GM19397 (cell line): ENCODE results near the gene LIN7B.
A peak's percentile ranks its signal among the peaks of the same experiment; 100 is the strongest.
"Not testable (repeated sequence)": the region's sequence is repeated elsewhere in the genome, so short reads cannot be mapped to it uniquely, and the experiment has no call there.

ENCODE experiments used
- ATAC-seq: cut with Tn5 transposase; IDR thresholded peaks from one replicate; pipeline ENCODE4 v1.9.1; 2021; ENCODE audit warnings: mild to moderate bottlenecking, moderate library complexity; ENCODE audit not compliant: unreplicated experiment

Gene LIN7B

GRCh38 chr19:49141352-49141751 lies 27.2 kb downstream of the LIN7B start:
- ATAC-seq, result no peak

GRCh38 chr19:49142866-49143335 lies 28.7 kb downstream of the LIN7B start:
- peak; percentile 74 for ATAC-seq

DNA sequence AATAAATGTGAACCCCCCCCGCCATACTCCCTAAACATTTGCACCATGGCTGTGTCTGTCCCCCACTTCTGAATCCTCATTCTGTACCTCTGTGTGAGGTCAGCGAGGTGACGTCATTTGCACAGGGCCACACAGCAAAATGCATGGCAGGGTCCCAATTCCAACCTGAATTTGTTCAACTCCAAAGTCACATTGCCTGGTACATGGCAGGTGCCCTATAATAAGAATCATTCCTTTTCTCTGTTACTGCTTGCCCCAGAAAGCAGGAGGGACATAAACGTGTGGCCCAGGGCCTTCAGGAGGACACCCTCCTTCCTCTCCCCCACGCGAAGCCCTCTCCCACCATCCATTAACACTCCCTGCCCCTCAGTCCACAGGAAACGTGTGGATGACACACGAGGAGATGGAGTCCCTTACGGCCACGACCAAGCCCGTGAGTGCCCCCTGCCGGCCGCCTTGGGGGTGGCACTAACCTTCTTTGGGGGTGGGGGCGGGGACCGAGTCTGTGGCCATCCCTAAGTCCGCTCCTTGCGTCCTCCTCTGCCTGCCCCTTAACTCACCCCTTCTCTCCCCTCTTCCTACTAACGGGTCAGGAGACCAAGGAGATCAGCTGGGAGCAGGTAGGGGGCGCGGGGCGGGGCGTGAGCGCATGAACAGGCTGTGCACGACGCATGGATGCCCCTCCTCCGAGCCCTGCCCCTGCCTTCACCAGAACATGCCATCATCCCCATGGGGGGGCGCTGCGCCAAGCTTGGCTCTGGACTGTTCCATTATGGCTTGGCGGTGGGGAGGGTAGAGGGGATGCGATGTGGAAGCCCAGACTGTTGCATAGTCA lies 31.6 kb downstream of the LIN7B start:
- ATAC-seq, result no peak

DNA sequence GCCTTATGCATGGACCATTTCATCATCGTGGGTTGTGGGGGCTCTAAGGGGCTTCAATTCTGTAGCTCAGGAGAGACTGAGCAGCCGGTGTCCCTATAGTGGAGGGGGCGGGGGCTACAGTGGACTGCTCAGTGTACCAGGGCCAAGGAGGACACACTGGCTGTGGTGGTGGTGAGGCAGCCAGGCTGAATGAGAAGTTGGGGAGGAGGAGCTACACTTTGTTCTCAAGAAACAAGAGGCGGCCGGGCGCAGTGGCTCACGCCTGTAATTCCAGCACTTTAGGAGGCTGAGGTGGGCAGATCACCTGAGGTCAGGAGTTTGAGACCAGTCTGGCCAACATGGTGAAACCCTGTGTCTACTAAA lies 32.2 kb downstream of the LIN7B start:
- ATAC-seq, result not testable (repeated sequence)

GRCh38 chr19:49148044-49148682 lies 34.0 kb downstream of the LIN7B start:
- ATAC-seq, result no peak

DNA sequence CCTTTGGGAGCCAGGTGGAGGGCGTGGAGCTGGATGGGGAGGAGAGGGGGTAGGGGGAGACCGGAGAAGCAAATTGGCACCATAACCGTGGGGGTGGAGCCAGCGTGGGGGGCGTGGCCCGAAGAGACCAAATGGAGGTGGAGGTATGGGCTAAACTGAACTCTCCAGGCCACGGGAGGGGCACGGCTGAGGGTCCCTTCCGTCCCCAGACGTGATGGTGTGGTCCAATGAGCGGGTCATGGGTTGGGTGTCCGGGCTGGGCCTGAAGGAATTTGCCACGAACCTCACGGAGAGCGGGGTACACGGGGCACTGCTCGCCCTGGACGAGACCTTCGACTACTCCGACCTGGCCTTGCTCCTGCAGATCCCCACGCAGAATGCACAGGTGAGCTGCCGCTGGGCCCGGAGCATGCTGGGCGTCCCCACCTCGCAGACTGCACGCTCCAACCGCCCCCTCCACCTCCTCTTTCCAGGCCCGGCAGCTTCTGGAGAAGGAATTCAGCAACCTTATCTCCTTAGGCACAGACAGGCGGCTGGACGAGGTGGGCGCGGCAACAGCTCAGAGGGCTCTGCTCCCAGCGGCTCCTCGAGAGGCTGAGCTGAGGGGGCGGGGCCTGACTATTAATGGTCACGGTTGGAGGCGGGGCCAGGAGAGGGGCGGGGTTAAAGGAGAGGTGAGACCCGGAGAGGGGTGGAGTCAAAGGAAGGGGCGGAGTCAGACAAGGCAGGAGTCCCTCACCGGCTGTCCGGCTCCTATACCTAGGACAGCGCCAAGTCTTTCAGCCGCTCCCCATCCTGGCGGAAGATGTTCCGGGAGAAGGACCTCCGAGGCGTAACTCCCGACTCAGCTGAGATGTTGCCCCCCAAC lies 34.8 kb downstream of the LIN7B start:
- no peak for ATAC-seq

DNA sequence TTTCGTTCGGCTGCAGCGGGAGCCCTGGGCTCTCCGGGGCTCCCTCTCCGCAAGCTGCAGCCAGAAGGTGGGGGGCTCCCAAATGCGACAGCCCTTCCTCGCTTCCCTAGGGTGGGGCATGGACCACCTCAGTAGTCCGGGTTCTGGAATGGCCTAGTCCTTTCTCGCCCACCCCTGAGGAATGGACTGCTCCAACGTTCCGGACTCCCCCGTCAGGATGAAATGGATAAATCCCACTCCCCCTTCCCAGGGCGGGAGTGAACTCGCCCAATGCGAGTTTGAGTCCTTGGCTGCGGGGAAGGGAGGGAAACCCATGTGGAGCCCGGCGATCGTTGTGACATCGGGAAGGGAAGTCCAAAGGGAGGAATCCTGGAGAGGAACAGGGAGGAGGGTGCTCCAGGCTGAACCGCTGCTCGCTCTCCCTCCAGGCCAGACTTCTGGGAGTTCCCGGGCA lies 35.5 kb downstream of the LIN7B start:
- no peak for ATAC-seq

- no peak for ATAC-seq
Observed at GRCh38 chr19:49150106-49150943, 36.2 kb downstream of the LIN7B start.

DNA sequence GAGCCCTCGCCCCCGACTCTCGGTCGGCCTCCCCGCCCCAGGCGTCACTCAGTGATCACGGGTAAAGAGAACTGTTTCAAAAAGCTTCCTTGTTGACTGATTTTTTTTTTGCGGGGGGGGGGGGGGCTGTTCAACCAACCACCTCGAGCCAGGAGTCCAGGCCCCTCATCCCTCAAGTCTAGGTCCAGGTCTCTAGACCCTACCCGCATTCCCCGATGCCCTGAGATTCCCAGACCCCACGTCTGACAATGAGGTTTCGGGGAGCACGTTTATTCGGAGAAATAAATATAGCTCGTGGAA lies 36.7 kb downstream of the LIN7B start:
- ATAC-seq, result no peak

- ATAC-seq, result no peak
Observed at GRCh38 chr19:49151267-49152118, 37.3 kb downstream of the LIN7B start.

- ATAC-seq, result no peak
Observed at GRCh38 chr19:49152119-49152550, 38.0 kb downstream of the LIN7B start.

- no peak for ATAC-seq
Observed at GRCh38 chr19:49153167-49153809, 39.1 kb downstream of the LIN7B start.

- ATAC-seq, result no peak
Observed at GRCh38 chr19:49154279-49154678, 40.1 kb downstream of the LIN7B start.

- ATAC-seq, result no peak
Observed at GRCh38 chr19:49155005-49155819, 41.0 kb downstream of the LIN7B start, which contains the start of gene HRC. TSS of gene HRC (minus strand) at chr19:49155396. CDS start at chr19:49155237, 159 bp downstream.

DNA sequence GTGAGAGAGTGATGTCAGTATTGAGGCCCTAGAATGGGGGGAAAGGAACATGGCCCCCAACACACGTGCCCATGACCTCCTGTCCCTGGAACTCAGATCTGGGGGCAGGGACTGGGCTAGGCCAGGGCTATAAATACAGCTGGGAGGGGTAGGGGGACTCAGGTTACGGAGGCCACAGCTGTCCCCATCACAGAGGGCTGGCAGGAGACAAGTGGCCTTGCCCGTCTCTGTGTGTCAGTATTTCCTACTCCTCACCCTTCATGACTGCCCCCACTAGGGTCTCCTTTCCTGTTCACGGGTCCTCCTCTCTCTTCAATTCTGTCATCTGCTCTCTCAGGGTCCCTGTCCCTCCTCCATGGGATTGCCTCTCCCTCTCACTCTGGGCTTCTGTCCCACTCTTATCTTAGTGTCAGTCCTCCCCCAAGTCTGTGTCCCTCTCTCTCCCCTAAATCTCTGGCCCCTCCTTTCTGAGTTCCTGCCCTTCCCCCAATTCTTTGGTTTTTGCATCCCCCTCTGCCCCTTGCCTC lies 41.7 kb downstream of the LIN7B start:
- ATAC-seq, result no peak

GRCh38 chr19:49157445-49158224 lies 43.5 kb downstream of the LIN7B start, which contains the start of gene TRPM4:
TSS of gene TRPM4 (plus strand) at chr19:49157792. CDS start at chr19:49157867, 75 bp downstream.
- ATAC-seq, result no peak
